Measurements from ENCODE around the gene PRPH2.

PRPH2 gene, protein sequence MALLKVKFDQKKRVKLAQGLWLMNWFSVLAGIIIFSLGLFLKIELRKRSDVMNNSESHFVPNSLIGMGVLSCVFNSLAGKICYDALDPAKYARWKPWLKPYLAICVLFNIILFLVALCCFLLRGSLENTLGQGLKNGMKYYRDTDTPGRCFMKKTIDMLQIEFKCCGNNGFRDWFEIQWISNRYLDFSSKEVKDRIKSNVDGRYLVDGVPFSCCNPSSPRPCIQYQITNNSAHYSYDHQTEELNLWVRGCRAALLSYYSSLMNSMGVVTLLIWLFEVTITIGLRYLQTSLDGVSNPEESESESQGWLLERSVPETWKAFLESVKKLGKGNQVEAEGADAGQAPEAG

DNA sequence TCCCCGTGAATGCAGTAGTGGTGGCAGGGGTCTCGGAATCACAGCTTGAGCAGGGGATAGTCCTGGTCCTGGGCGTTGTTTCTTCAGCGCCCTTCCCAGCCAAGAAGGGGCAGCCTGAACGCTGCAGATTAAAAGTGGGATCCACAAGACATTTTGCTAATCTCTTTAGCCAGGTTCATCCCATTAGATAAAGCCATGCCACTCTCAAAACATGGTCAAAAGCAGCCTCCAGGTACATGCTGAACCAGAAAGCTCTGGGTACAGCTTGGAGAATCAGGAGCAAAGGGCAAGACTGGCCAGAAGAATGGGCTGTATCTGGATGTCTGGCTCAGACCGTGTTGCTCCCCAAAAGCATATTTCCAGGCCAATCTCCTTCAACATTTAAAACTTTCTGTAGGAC, at the start of gene PRPH2:
TSS of gene PRPH2 (minus strand) at position 101 of the 400 bp plus-strand sequence. CDS start 263 bp downstream, outside the sequence.
- DNase-seq, result no peak

DNA sequence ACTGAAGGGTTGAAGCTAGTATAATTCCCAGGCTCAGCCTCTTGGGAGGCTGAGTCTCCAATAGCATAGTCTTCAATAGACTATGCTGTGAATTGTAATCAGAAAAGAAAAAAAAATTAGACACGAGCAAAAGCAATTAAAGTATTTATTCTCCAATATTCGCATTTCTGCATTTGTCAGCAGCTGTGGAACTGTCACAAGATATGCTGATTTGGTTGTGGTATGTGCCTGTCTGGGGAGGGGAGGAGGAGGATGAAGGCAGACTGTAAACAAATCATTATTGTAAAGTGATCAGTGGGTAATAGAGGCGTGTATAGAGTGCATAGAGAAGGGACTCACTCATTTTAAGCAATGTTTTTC, 49.3 kb upstream of the PRPH2 start:
- no peak for DNase-seq

DNA sequence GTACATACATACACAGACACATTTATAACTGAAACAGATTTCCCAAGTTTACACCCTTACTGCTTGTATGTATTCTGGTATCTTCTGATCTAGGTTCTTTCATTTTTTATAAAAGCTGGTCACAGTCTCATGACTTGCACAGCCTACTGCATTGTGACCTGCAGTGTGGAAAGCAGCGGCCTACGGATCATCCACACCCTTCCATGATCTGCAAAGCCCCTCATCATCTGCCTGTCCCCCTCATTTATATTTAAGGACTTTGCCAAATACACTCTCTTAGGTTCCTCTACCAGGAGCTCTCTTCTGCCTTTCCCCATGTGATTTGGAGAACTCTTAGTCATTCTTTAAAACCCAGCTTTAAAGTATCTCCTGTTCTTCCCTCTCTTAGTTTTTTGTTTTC, 47.4 kb upstream of the PRPH2 start:
- DNase-seq, result no peak

DNA sequence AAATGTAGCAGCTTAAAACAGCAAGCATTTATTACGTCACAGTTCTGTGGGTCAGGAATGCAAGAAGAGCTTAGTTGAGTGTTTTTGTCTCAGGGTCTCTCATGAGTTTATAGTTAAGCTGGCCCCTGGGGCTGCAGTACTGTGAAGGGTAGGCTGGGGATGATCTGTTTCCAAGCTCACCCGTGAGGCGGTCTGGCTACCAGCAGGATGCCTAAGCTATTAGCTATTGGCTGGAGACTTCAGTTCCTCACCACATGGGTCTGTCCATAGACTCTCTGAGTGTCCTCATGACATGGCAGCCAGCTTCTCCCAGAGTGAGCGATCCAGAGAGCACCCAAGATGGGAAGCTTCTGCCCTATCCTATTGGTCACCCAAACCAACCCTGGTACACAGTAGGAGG, 46.7 kb upstream of the PRPH2 start:
- no peak for DNase-seq

DNA sequence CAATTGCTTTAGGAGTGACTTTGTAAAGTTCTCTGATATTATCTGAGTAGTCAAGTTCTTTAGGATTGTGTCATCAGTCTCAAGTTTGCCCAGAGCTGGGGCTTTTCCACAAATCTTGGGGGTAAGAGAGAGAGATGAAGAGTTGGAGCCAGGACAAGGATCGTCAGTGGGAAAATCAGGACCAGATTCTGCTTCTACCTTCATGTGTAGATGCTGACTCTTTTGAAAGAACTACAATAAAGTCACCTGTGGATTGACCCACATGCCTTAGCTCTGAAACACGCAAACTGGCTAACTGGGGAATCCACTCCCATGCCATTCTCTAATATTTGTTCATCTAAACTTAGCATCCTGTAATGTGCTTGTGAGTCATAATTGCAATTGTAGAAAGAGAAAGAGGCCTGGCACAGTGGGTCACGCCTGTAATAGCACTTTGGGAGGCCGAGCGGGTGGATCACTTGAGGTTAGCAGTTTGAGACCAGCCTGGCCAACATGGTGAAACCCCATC, 43.8 kb upstream of the PRPH2 start:
- no peak for DNase-seq

DNA sequence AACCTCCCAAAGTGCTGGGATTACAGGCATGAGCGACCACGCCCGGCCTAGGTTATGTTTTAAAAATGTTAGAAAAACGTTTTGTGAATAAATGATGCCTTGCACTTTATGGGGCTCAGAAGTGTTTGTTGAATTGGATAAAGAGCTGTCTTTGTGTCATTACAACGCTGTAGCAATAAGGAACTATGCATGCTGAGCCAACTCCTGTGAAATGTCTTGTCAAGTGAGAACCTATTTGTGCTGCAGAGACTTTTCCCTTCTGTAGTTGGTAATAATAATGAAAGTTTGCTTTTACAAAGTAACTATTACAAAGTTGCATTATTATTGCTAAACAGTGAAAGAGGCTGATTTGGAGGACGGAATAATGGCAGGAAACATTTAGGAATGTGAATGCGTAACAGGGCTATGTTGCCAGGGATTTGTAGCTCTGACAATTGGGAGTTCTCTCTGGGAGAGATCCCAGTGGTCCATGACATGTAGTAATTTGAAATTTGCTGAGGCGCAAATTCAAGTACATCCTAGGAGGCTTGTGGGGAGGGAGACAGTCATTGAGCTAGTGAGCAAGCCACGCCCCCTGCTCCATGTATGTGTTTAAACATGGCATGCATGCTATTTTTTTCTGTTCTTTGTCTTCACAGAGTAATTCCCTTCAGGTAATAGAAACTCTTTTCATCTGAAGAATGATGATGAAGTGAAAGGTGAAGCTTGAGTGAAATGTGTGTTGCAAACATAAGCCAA, 42.7 kb upstream of the PRPH2 start:
- DNase-seq, result no peak

DNA sequence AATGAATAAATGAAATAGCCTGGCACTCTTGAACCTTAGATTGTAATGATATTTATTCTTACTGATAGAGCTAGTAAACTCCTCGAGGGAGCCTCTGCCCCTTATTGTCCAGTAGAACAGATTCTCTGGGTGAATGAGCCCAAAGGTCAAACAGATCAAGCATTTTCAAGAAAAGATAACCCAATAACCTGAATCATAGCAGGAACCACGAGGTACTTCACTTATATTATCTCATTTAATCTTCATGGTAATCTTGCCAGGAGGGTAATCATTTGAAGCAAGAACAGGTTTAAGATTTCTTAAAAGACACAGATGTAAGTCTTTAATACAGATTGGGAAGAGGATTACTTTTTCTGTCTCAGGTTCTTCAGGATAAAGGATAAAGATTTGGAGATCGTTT, 40.6 kb upstream of the PRPH2 start:
- DNase-seq, result no peak

DNA sequence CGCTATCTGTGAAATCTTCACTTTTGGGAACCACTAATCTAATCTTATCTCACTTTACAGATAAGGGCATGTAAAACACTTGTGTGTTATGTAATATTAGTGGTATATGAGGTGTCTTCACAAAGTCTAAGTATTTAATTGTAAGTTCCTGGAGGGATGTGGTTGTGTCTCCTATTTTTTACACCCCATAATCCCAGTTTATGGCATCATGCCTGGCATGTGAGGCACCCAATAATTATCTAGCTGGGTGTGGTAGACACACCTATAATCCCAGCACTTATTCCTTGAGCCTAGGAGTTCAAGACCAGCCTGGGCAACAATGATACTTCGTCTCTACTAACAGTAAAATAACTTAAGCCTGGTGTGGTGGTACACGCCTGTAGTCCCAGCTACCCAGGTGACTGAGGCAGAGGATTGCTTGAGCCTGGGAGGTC, 40.0 kb upstream of the PRPH2 start:
- DNase-seq, result no peak

DNA sequence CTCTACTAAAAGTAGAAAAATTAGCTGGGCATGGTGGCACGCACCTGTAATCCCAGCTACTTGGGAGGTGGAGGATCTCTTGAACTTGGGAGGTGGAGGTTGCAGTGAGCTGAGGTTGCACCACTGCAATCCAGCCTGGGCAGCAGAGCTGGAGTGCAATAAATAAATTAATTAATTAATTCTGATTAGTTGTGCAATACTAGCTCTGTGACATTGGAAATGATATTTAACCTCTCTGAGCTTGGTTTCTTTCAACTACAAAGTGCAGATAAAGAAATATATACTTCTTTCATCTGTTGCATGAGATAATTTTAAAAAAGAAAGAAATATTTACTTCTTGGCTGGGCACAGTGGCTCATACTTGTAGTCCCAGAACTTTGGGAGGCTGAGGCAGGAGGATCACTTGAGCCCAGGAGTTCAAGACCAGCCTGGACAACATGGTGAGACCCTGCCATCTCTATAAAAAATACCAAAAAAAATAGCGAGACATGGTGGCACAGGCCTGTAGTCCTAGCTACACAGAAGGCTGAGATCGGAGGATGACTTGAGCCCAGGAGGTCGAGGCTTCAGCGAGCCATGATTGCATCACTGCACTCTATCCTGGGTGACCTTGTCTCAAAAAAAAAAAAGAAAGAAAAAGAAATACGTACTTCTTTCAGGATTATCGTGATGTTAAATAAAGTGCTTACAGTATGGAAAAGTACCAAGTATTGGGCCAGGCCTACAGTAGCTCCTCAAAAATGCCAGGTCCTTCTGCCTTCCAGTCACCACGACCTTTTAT, 39.1 kb upstream of the PRPH2 start:
- no peak for DNase-seq

DNA sequence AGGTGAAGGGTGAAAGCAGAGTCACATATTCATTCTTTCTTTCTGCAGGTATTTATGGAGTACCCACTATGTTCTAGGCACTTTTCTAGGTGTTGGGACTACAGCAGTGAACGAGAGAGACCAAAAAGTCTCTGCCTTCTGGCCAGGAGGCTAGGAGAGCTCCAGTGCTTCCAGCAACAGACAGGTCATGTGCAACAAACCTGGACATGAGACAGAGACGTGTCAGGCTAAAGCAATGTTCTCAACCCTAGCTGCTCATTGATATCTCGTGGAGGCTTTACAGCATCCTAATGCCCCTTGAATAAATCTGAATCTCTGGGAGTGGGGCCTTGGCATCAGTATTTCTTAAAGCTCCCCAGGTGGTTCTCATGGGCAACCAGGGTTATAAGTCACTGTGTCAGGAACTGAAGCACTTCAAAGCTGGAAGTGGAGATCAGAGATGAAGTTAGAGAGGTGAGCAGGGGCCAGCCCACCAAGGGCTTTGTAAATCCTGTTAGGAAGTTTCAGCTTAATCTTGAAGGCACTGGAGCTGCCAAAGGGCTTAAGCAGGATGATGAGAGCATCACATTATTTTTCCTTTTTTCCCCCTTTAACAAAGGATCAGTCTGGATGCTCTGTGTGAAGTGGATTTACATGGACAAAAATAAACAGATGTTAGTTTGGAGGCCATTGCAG, 36.5 kb upstream of the PRPH2 start:
- no peak for DNase-seq

DNA sequence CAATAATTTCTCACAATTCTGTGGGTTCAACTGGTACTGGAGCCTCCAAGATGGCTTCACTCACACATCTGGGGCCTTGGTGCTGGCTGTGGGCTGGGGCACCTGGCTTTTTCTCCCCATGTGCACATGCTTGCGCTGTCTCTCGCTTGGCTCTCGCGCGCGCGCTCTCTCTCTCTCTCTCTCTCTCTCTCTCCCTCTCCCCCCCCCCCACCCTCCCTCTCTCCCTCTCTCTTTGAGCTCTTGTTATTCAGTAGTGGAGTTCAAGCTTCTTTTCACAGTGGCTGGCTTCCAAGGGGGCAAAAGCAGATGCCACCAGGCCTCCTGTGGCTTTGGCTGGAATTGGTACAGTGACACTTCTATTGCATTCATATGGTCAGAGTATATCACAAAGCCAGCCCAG, 34.3 kb upstream of the PRPH2 start:
- no peak for DNase-seq

DNA sequence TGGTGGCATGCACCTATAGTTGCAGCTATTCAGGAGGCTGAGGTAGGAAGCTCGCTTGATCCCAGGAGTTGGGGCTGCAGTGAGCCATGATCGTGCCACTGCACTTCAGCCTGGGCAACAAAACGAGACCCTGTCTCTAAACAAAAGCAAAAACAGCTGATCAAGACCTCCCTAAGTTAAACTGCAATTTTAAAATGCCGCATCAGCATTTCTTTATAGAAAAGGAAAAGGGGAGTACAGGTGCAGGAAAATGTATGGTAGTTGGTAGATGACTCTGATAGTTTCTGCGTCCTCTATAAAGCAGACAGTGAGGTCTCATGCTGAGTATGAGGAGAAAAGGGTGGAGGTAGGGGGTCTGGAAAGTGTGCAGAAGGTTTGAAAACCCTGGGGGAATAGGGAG, 32.4 kb upstream of the PRPH2 start:
- no peak for DNase-seq

DNA sequence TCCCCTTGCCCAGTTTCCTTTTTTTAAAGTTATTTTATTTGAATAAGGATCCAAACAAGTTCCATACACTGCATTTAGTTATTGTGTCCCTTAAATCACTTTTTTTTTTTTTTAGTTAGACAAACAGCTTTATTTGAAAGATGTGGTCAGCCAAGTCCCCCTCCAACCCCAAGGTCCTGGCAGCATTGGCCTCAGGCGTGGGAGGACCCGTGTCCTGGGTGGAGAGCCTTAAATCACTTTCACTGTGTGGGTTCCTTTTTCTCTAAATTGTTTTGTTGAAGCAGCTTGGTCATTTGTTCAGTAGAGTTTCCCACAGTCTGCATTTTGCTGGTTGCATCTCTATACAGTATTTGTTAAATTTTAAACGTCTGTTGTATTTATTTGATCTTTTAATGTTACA, 28.7 kb upstream of the PRPH2 start:
- no peak for DNase-seq

DNA sequence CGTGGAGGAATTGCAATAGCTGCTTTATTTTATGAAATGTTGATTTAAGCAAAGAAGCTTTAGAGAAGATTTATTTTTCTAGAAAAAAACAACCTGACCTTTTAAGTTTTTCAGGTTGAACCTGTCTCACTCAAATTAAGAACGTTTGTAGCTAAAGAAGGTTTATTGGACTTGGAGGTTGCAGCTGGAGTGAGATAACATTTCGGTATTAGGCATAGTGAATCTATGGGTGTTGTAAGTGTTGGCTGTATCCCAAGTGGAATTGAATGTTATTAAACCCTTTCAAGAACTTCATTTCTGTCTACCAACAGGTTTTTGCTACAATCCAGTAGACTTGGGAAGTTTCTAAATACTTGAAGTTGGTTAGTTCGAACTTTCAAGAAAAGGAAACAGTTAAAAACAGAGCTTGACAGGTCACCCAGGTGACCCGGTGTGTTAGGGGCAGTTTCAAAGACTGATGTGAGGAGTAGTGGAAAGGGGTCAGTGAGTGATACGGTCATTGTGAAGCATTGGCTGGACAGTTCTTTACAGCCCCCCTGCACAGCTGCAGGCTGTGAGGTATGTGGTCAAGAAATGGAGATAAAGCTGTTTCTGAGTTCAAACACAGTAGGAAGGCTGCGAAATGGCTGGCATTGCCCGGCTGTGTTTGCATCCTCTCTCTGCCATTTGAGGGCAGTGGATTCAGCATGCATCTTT, 26.0 kb upstream of the PRPH2 start:
- no peak for DNase-seq

DNA sequence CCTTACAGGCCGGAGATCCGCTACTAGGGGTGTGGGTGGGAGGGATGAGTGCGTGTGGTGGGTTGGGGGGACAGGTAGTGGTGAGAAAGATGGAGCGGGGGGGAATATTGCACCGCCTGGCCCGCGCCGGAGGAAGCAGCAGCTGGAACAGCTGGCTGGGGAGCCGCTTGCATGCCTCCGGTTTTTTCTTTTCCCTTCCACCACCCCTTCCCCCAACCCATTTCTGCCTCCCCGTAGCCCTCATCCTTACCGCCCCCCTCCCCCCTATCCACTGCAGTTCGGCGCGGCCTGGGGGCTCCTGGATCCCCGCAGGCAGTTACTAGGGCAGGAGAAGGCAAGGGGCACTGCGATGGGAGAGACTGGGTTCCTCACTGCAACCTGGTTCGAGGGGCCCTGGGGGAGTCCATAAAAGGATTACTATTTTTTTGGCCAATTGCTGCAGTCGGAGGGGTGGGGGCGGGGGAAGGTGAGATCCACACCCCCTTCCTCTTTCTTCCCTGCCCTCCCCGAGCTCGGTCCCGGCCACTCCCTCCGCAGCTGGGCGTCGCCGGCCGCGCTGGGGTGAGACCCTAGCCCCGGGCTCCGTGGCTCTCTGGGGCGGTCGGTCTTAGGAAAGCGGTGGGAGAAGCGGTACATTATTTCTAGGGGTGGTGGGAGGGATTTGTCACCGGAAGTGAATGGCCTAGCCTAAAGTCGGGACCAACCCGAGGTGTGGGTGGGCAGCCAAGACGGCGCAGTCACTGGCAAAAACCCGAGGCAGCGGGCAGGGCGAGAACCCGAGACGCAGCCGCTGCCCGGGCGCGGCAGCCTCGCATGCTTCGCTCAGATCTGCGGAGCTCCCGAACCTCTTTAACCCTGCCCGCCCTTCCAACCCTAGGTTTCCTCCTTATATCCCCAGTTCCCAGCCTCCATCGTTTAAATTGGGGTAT, 24.3 kb upstream of the PRPH2 start:
- peak; percentile 73 to 74 for DNase-seq

DNA sequence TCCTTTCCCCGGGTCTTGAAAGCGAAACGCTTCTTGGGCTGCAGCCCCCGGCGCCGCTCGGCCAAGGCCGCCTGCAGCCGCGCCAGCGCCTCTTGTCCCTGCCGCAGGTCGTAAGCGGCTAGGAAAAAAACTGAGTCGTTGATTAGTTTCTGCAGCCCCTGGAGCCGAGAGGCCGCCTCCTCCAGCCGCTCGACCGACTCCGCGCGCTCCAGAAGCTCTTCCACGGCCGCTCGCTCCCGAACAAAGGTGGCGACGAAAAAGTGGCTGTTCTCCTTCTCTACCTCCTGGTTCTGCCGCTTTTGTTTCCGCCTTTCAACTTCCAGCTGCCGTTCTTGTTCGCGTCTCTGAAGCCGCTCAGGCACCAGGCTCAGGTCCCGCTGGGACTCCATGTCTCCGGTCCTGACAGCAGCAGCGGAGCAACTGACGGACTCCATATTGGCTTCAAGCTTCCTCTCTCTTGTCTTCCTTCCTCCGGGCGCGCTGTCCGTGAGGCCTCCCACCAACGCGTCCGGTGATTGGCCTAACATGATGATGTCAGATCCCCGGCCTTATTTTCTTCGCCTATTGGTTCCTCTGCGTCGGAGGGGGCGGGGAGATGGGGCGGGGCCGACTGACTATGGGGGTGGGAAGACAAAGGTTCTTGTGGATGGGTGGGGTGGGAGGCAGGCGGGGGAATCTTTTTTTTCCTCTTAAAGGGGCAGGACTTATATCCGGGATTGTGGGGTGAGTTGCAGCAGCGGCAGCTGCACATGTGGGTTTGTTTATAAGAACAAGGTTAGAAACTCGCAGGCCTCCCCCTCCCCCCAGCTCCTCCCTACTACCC, 23.5 kb upstream of the PRPH2 start, which contains the start of gene TBCC:
TSS of gene TBCC (minus strand) at position 464 of the 823 bp plus-strand sequence. CDS start at position 434, 30 bp downstream.
- peak; percentile 94 to 97 for DNase-seq

DNA sequence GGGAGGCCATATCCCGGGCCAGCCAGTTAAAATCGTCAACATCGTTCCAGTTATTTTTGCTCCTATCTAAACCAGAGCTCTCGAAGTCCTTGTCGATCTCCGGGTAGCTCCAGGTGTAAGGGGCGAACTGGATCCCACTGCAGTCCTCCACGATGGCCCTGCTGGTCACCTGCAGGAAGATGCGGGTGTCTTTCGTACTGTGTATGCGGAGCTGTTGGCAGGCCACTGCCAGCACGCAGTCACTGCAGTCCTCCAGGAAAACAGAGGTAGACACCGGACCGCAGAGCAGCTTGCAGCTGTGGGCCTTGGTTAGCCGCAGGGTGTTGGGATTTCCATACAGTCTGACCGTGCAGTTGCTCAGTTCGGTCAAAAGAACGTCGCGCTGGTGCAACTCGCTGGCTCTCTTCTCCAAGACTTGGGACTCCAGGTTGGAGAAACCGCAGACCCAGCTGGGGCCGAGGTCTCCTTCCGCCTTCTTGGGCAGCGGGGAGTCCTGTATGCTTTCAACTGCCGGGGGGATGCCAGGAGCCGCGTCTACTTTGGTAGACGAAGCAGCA, 22.8 kb upstream of the PRPH2 start:
- DNase-seq, result no peak

DNA sequence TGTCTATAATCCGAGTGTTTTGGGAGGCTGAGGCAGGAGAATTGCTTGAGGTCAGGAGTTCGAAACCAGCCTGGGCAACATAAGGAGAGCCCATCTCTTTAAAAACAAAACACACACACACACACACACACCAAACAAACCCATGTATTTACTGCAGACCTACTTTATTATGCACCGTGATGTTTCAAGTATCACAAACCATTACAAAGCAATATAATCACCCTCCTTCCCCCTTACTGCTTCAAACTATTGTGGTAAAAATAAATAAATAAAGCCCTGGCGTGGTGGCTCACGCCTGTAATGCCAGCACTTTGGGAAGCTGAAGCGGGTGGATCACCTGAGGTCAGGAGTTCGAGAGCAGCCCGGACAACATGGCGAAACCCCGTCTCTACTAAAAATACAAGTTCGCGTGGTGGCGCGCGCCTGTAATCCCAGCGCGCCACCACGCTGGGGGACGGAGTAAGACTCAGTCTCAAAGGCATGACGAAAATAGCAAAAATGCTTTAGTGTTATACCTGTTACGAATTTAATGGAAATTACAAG, 22.0 kb upstream of the PRPH2 start:
- DNase-seq, result no peak

DNA sequence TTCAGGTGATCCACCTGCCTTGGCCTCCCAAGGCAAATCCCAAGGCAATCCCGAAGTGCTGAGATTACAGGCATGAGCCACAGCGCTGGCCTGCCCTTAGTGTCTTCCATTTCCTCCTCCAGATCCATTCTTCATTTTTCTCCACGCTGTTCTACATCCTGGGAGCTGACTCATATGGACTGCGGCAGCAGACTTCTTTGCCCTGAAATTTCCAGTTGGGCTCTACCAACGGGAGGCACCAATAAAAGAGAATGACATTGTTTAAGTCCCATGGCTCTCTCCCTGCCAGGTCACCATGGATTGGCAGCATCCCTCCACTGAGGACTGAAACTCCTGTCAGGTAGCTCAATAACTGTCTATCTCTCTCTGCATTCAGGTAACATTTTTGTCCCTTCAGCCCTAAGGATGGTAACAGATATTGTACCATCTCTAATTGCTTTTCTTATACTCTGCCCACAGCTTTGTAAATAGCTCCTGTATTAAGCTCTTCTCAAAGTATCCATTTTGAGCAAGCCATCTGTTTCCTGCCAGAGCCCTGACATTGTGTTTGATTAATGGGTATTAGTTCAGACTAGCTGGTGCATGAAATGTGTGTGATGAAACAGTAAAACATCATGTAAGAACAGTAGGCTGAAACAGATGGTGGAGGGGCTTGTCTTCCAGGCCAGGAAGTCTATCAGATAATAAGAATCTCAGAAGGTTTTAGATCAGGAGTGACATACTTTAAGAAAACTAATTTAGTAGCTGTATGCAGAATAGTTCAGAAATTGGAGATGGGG, 19.9 kb upstream of the PRPH2 start:
- no peak for DNase-seq

All from NCI-H1930 (cell line).